GM23248 (cell line): ENCODE measurements around the gene AGPAT3. TPM values are rescaled to one million over a fixed set of nuclear protein-coding genes. Genes with fewer than 3 reads are reported as not detected.

Experiments used
- DNase-seq: peaks from one replicate; pipeline ENCODE4 v3.0.0-alpha.2; 2015
- H2AFZ ChIP-seq: fragments of 200-600 bp; sonication (generic); 2 replicates; pipeline ENCODE4 v1.6.1; 2016; ENCODE audit warnings: antibody characterized with exemption
- H3F3A ChIP-seq: fragments of 200-600 bp; sonication (generic); 2 replicates; pipeline ENCODE4 v1.6.1; 2016; ENCODE audit warnings: mild to moderate bottlenecking, antibody characterized with exemption, mixed run types; ENCODE audit not compliant: insufficient read depth
- H3K27ac ChIP-seq: fragments of 200-600 bp; sonication (generic); 2 replicates; pipeline ENCODE4 v1.5.1; 2016; ENCODE audit warnings: mild to moderate bottlenecking
- H3K27me3 ChIP-seq: fragments of 200-600 bp; sonication (generic); replicated peaks from 2 replicates; pipeline ENCODE4 v1.6.1; 2016; ENCODE audit warnings: mild to moderate bottlenecking; ENCODE audit not compliant: insufficient read depth
- H3K36me3 ChIP-seq: fragments of 200-600 bp; sonication (generic); 2 replicates; pipeline ENCODE4 v1.6.1; 2016; ENCODE audit warnings: low read depth, mild to moderate bottlenecking
- H3K4me1 ChIP-seq: fragments of 200-600 bp; sonication (generic); 2 replicates; pipeline ENCODE4 v1.6.1; 2016; ENCODE audit warnings: mild to moderate bottlenecking; ENCODE audit not compliant: insufficient read depth
- H3K4me2 ChIP-seq: fragments of 200-600 bp; sonication (generic); one replicate; pipeline ENCODE4 v1.6.1; 2016; ENCODE audit warnings: mild to moderate bottlenecking; ENCODE audit not compliant: unreplicated experiment
- H3K4me3 ChIP-seq: fragments of 200-600 bp; sonication (generic); 2 replicates; pipeline ENCODE4 v1.5.1; 2016; ENCODE audit warnings: mild to moderate bottlenecking
- H3K79me2 ChIP-seq: fragments of 200-600 bp; sonication (generic); 2 replicates; pipeline ENCODE4 v1.6.1; 2016; ENCODE audit warnings: mild to moderate bottlenecking; ENCODE audit not compliant: insufficient read depth
- H3K9ac ChIP-seq: fragments of 200-600 bp; sonication (generic); 2 replicates; pipeline ENCODE4 v1.6.1; 2016; ENCODE audit warnings: mild to moderate bottlenecking
- H3K9me2 ChIP-seq: fragments of 200-600 bp; sonication (generic); 2 replicates; pipeline ENCODE4 v1.6.1; 2016; ENCODE audit warnings: mixed run types, mild to moderate bottlenecking, moderate library complexity; ENCODE audit not compliant: insufficient read depth
- H3K9me3 ChIP-seq: fragments of 200-600 bp; sonication (generic); one replicate; pipeline ENCODE4 v1.6.1; 2017; ENCODE audit warnings: low read depth
- H4K20me1 ChIP-seq: fragments of 200-600 bp; sonication (generic); 2 replicates; pipeline ENCODE4 v1.6.0; 2016; ENCODE audit not compliant: insufficient read depth
- EZH2 ChIP-seq: fragments of 200-600 bp; sonication (generic); IDR thresholded peaks from 2 replicates; pipeline ENCODE4 v1.6.1; 2018; ENCODE audit warnings: antibody characterized with exemption, mild to moderate bottlenecking; ENCODE audit not compliant: insufficient read depth, poor library complexity, severe bottlenecking
- EZH2phosphoT487 ChIP-seq: fragments of 200-600 bp; sonication (generic); IDR thresholded peaks from 2 replicates; pipeline ENCODE4 v1.6.1; 2018; ENCODE audit warnings: antibody characterized with exemption, moderate library complexity, mild to moderate bottlenecking, low read depth; ENCODE audit not compliant: insufficient read depth
- WGBS, 2 experiments: methylation state at CpG; one replicate each; pipeline ENCODE4 v1.1.6; 2015 to 2017; ENCODE audit warnings: low lambda C conversion rate in 2 of 2, low coverage in 1 of 2; ENCODE audit errors: missing lambda C conversion rate in 2 of 2; 5-methylcytosine and 5-hydroxymethylcytosine counted together
- in situ Hi-C: fragments of 300-500 bp; cut with MboI; formaldehyde crosslinking; loops from 2 replicates; pipeline ENCODE4 v1.15.0; 2020
- polyA plus RNA-seq: library from polyadenylated mRNA; unstranded; fragments of >200 nt; fragmentation: Nextera tagmentation; extraction: Ambion mirVana; gene quantifications from 2 replicates; pipeline ENCODE4 v1.2.1, GENCODE V29; 2016
- total RNA-seq: library from RNA; depleted of rRNA; stranded (reverse); fragments of >200 nt; shearing (Covaris generic); gene quantifications from 2 replicates; pipeline ENCODE4 v1.2.3, GENCODE V29; 2014

Gene AGPAT3
- total and polyA plus RNA-seq, 2 experiments from 2014 or later, result 12.3 to 29.3 TPM

DNA sequence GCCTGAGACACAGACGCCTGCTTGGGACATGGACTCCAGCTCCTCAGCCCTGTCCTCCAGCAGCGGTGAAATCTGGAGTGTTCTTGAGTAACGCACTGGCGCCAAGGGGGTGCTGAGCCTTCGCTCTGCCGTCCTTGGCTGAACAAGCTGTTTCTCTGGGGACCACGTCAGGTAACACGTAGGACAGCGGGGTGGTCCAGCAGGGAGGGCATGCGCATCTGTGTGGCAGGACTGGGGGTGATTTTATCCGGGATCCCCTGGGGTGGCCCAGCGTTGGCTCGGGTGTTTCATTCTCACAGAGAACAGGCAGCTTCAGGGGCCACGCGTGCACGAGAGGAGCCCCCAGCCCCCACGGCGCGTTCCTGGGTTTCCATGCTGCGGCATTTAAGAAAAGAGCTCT is 61.2 kb downstream of the AGPAT3 start:
- Histone ChIP-seq H3K36me3 (no peaks in the 10 kb centered on the region), H2AFZ (no peak overlapping the region), H3K9me2 (no peaks in the 10 kb centered on the region), H3K4me1 (no peaks in the 10 kb centered on the region), H3K27ac (no peak overlapping the region), H4K20me1 (no peaks in the 10 kb centered on the region), H3K27me3 (no peaks in the 10 kb centered on the region), H3F3A (no peaks in the 10 kb centered on the region), H3K4me2 (no peak overlapping the region), H3K4me3 (no peak overlapping the region), H3K9me3 (no peaks in the 10 kb centered on the region), H3K9ac (no peak overlapping the region), H3K79me2 (peaks cover 19% of the 10 kb centered on the region)
- in situ Hi-C loops, result loop anchor here (10.0 kb wide), 1 partner anchor 61 kb away; the partner anchor contains the start of gene AGPAT3
- 96 to 98% methylated on average over 20 of the region's 20 CpGs for WGBS, 2 experiments
- no peak for DNase-seq
- TF ChIP-seq EZH2phosphoT487, result no peak
- TF ChIP-seq EZH2, result no peak

DNA sequence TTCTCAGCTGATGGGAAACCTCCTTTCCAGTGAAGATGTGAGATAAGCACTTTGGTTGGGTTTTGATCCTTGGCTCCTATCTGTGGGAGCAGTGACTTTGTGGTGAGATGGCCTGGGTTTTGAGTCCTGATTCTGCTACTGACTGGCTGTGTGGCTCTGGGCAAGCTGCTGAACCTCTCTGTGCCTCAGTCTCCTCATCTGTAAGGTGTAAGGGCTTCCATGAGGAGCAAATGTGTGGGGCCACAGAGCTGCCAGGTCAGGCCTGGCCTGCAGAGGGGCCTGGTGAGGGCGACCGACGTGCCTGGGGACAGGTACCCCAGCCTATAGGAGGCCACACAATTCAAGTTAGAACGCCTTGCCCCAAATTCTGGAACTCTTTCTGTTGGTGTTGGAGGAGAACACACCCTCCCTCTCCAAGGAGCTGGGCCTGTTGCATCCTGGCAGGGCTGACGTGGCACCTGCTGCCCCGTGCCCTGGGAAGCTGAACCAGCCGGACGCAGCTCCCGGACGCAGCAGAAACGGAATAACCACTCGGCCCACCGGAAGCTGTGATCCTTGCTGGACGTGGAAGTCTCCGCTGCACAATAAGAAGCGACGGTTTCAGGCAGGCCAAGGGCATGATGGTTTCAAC is 62.7 kb downstream of the AGPAT3 start:
- H3K79me2 ChIP-seq, result peaks cover 4% of the 10 kb centered on the region; the same call in 1 of the 2 replicates

DNA sequence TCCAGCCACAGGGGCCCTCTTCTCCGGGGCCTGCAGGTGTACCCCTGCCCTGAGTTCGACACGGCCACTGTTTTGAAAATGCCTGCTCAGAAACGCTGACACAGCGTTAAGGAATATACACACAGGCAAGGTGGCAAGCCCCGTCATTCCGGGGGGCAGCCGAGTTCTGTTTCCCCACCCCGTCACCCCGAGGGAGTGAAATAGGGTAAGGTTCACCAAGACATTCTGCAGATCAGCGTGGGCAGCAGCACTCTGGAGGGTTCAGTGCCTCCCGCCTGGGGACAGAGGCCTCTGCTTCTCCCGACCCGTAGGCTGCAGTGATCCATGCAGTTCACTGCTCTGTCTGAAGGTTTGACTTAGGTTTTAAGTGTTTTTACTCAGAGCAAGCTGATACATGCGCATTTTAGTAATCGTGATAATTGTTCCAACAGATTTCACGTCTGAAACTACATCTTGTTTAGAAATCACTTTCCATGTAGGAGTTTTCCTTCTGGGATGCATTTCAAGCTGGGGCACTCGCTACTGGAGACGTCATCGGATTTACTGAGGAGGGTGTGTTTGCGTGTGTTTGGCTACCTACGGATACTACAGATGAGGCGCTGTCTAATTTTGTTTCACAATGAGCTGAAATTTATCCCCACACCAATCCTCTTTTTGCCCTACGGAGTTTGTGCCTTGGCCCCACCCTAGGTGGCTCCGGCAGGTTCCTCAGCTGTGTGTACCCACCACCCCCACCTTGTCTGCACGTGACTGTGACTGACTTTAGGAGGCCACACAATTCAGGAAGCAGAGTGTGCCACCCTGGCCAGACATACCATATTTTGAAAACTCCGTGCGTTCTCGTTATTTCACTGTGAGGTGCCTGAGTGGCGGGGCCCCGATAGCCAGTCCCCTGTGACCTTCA is 63.5 kb downstream of the AGPAT3 start:
- Histone ChIP-seq H3K4me2 (no peak overlapping the region), H4K20me1 (no peaks in the 10 kb centered on the region), H3K4me1 (no peaks in the 10 kb centered on the region), H3K9ac (no peak overlapping the region), H3K4me3 (no peak overlapping the region), H3K27me3 (no peaks in the 10 kb centered on the region), H3K27ac (no peak overlapping the region), H2AFZ (no peak overlapping the region), H3K36me3 (no peaks in the 10 kb centered on the region), H3K9me3 (no peaks in the 10 kb centered on the region), H3K9me2 (no peaks in the 10 kb centered on the region), H3K79me2 (no peaks in the 10 kb centered on the region), H3F3A (no peaks in the 10 kb centered on the region)
- in situ Hi-C loops, result loop anchor here (10.0 kb wide), 1 partner anchor 64 kb away; the partner anchor contains the start of gene AGPAT3
- DNase-seq, result no peak
- no peak for TF ChIP-seq EZH2phosphoT487
- TF ChIP-seq EZH2, result no peak
- WGBS, 2 experiments, result 90 to 92% methylated on average over 31 of the region's 31 CpGs

More for the DNA sequence above, 62.7 kb downstream of the AGPAT3 start:
- Histone ChIP-seq H3K9me2 (no peaks in the 10 kb centered on the region), H3K4me2 (no peak overlapping the region), H3K27ac (no peak overlapping the region), H3K36me3 (no peaks in the 10 kb centered on the region), H3K9me3 (no peaks in the 10 kb centered on the region), H3K27me3 (no peaks in the 10 kb centered on the region), H4K20me1 (no peaks in the 10 kb centered on the region), H3F3A (no peaks in the 10 kb centered on the region), H3K4me3 (no peak overlapping the region), H2AFZ (no peak overlapping the region), H3K9ac (no peak overlapping the region), H3K4me1 (no peaks in the 10 kb centered on the region)
- WGBS, 2 experiments, result 95% methylated on average over 13 to 17 of the region's 17 CpGs
- no peak for TF ChIP-seq EZH2phosphoT487
- no peak for TF ChIP-seq EZH2
- no peak for DNase-seq
- in situ Hi-C loops, result loop anchor here (10.0 kb wide), 1 partner anchor 63 kb away; the partner anchor contains the start of gene AGPAT3

DNA sequence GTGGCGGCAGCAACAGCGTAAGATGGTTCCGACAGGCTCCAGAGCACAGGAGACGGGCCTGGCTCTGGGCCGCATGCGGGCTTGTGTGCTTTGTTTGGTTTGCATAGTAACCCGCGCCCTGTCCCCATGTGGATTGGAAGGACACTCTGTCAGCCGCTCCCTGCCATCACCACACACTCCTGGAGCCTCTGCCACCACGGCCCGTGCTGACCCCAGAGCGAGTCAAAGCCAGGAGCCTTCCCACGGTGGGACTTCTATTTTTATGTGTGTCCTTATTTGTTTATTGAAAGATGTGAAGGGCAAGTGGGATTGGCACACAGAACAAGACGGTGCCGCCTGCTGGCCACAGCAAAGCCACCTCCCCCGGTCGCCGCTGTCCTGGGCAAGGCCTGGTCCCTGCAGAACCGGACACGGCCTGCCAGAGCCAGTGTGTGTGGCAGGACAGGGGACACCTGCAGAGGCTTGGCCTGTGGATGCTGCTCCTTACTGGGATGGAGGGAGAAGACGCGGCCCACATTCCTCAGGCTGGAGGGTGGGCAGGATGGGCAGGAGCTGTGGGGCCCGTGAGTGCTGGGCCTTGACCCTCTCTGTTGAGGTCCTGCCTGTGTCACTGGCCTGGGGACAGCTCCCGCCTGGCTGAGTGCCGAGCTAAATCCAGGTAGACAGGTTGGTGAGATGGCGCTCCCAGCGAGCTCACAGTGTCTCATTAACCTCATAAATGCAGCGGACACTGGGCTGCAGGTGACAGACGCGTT is 64.4 kb downstream of the AGPAT3 start:
- no peaks in the 10 kb centered on the region for H3F3A ChIP-seq
- H3K9ac ChIP-seq, result no peak overlapping the region
- TF ChIP-seq EZH2 (no peak), EZH2phosphoT487 (no peak)
- H3K4me1 ChIP-seq, result no peaks in the 10 kb centered on the region
- H2AFZ ChIP-seq, result no peak overlapping the region
- no peaks in the 10 kb centered on the region for H3K79me2 ChIP-seq
- no peak overlapping the region for H3K4me2 ChIP-seq
- H4K20me1 ChIP-seq, result no peaks in the 10 kb centered on the region
- in situ Hi-C loops, result loop anchor here (10.0 kb wide), 1 partner anchor 65 kb away; the partner anchor contains the start of gene AGPAT3
- DNase-seq, result no peak
- 93% methylated on average over 30 of the region's 30 CpGs for WGBS, 2 experiments
- no peaks in the 10 kb centered on the region for H3K36me3 ChIP-seq
- H3K27me3 ChIP-seq, result no peaks in the 10 kb centered on the region
- H3K9me2 ChIP-seq, result no peaks in the 10 kb centered on the region
- no peak overlapping the region for H3K4me3 ChIP-seq
- no peaks in the 10 kb centered on the region for H3K9me3 ChIP-seq
- H3K27ac ChIP-seq, result no peak overlapping the region
